Skeletal muscle satellite cell (primary cell): ENCODE data around the gene LIN7A. TPM values are rescaled to one million over a fixed set of nuclear protein-coding genes. Genes with fewer than 3 reads are reported as not detected.

Source experiments
- H3K27me3 ChIP-seq: 2 replicates; pipeline ENCODE4 v1.7.0; 2013; ENCODE audit warnings: low read length; ENCODE audit not compliant: control insufficient read depth, insufficient read depth
- H3K36me3 ChIP-seq: 2 replicates; pipeline ENCODE4 v1.7.0; 2013; ENCODE audit warnings: mild to moderate bottlenecking, control low read depth, low read length; ENCODE audit not compliant: insufficient read depth
- H3K4me1 ChIP-seq: 2 replicates; pipeline ENCODE4 v1.7.0; 2013; ENCODE audit warnings: low read length; ENCODE audit not compliant: control insufficient read depth, insufficient read depth
- H3K4me2 ChIP-seq: 2 replicates; pipeline ENCODE4 v1.7.0; 2013; ENCODE audit warnings: mild to moderate bottlenecking, low read length
- H3K4me3 ChIP-seq: 2 replicates; pipeline ENCODE4 v1.7.0; 2013; ENCODE audit warnings: low read length
- H3K9ac ChIP-seq: 2 replicates; pipeline ENCODE4 v1.7.0; 2013; ENCODE audit warnings: mild to moderate bottlenecking, low read depth, low read length, moderate library complexity
- H3K9me3 ChIP-seq: replicated peaks from 2 replicates; pipeline ENCODE4 v1.7.0; 2013; ENCODE audit warnings: mild to moderate bottlenecking, control low read depth, low read length
- total RNA-seq: library from RNA; depleted of rRNA; stranded (reverse); fragments of >200 nt; gene quantifications from 2 replicates; pipeline ENCODE4 v1.2.3, GENCODE V29; 2012; rRNA removed

LIN7A gene
- total RNA-seq = 5.8 and 24.0 TPM in 2 replicates

- H3K4me1 ChIP-seq = peaks cover 20% of the 10 kb centered on the region
- H3K9me3 ChIP-seq = no peaks in the 10 kb centered on the region
- H3K27me3 ChIP-seq = no peaks in the 10 kb centered on the region
- H3K36me3 ChIP-seq = no peaks in the 10 kb centered on the region
- H3K4me3 ChIP-seq = peak within 1 kb of the TSS; percentile 97
- H3K4me2 ChIP-seq = peak within 1 kb of the TSS; percentile 87
- peak within 1 kb of the TSS; percentile 86 for H3K9ac ChIP-seq
Observed at GRCh38 chr12:80937391-80938238, at the start of gene LIN7A. LIN7A (minus strand) TSS chr12:80937934; CDS start chr12:80937722, 212 bp downstream.

- H3K36me3 ChIP-seq = no peaks in the 10 kb centered on the region
- no peaks in the 10 kb centered on the region for H3K27me3 ChIP-seq
- H3K4me2 ChIP-seq = no peak overlapping the region
- H3K4me3 ChIP-seq = no peak overlapping the region
- no peaks in the 10 kb centered on the region for H3K9me3 ChIP-seq
- H3K9ac ChIP-seq = no peak overlapping the region
- H3K4me1 ChIP-seq = no peaks in the 10 kb centered on the region
Observed at GRCh38 chr12:80986224-80986623, 48.5 kb upstream of the LIN7A start.

GRCh38 chr12:80979816-80980215, 42.1 kb upstream of the LIN7A start:
- H3K9ac ChIP-seq = no peak overlapping the region
- no peaks in the 10 kb centered on the region for H3K9me3 ChIP-seq
- H3K36me3 ChIP-seq = no peaks in the 10 kb centered on the region
- H3K4me3 ChIP-seq = no peak overlapping the region
- H3K4me2 ChIP-seq = no peak overlapping the region
- H3K4me1 ChIP-seq = no peaks in the 10 kb centered on the region
- H3K27me3 ChIP-seq = no peaks in the 10 kb centered on the region

GRCh38 chr12:80979251-80979650, 41.5 kb upstream of the LIN7A start:
- H3K4me3 ChIP-seq = no peak overlapping the region
- H3K36me3 ChIP-seq = no peaks in the 10 kb centered on the region
- H3K4me1 ChIP-seq = no peaks in the 10 kb centered on the region
- H3K27me3 ChIP-seq = no peaks in the 10 kb centered on the region
- no peak overlapping the region for H3K9ac ChIP-seq
- H3K9me3 ChIP-seq = no peaks in the 10 kb centered on the region
- H3K4me2 ChIP-seq = no peak overlapping the region

- no peak overlapping the region for H3K4me3 ChIP-seq
- H3K4me1 ChIP-seq = no peaks in the 10 kb centered on the region
- H3K9ac ChIP-seq = no peak overlapping the region
- H3K4me2 ChIP-seq = no peak overlapping the region
- no peaks in the 10 kb centered on the region for H3K9me3 ChIP-seq
- no peaks in the 10 kb centered on the region for H3K27me3 ChIP-seq
- no peaks in the 10 kb centered on the region for H3K36me3 ChIP-seq
Observed at GRCh38 chr12:80977346-80977745, 39.6 kb upstream of the LIN7A start.

- Histone ChIP-seq H3K36me3 (no peaks in the 10 kb centered on the region), H3K9ac (no peak overlapping the region), H3K4me2 (no peak overlapping the region), H3K27me3 (no peaks in the 10 kb centered on the region), H3K4me3 (no peak overlapping the region), H3K9me3 (no peaks in the 10 kb centered on the region), H3K4me1 (no peaks in the 10 kb centered on the region)
Observed at GRCh38 chr12:80968326-80968725, 30.6 kb upstream of the LIN7A start.

- no peaks in the 10 kb centered on the region for H3K4me1 ChIP-seq
- no peak overlapping the region for H3K9ac ChIP-seq
- no peak overlapping the region for H3K4me3 ChIP-seq
- no peaks in the 10 kb centered on the region for H3K36me3 ChIP-seq
- no peak overlapping the region for H3K4me2 ChIP-seq
- H3K27me3 ChIP-seq = no peaks in the 10 kb centered on the region
- H3K9me3 ChIP-seq = no peaks in the 10 kb centered on the region
Observed at GRCh38 chr12:80967565-80967964, 29.8 kb upstream of the LIN7A start.

- no peaks in the 10 kb centered on the region for H3K27me3 ChIP-seq
- H3K36me3 ChIP-seq = no peaks in the 10 kb centered on the region
- H3K9ac ChIP-seq = no peak overlapping the region
Observed at GRCh38 chr12:80966001-80966400, 28.3 kb upstream of the LIN7A start.

GRCh38 chr12:80958162-80958561, 20.4 kb upstream of the LIN7A start:
- H3K9ac ChIP-seq = no peak overlapping the region
- H3K4me1 ChIP-seq = no peaks in the 10 kb centered on the region
- H3K4me2 ChIP-seq = no peak overlapping the region
- no peaks in the 10 kb centered on the region for H3K27me3 ChIP-seq
- H3K36me3 ChIP-seq = no peaks in the 10 kb centered on the region
- no peak overlapping the region for H3K4me3 ChIP-seq
- H3K9me3 ChIP-seq = no peaks in the 10 kb centered on the region

More at GRCh38 chr12:80966001-80966400, 28.3 kb upstream of the LIN7A start:
- Histone ChIP-seq H3K9me3 (no peaks in the 10 kb centered on the region), H3K4me1 (no peaks in the 10 kb centered on the region), H3K4me2 (no peak overlapping the region), H3K4me3 (no peak overlapping the region)

- H3K36me3 ChIP-seq = no peaks in the 10 kb centered on the region
- H3K9me3 ChIP-seq = no peaks in the 10 kb centered on the region
- no peak overlapping the region for H3K4me3 ChIP-seq
- no peak overlapping the region for H3K4me2 ChIP-seq
- no peaks in the 10 kb centered on the region for H3K27me3 ChIP-seq
- H3K9ac ChIP-seq = no peak overlapping the region
- H3K4me1 ChIP-seq = no peaks in the 10 kb centered on the region
Observed at GRCh38 chr12:80954857-80955520, 17.3 kb upstream of the LIN7A start.

- Histone ChIP-seq H3K27me3 (no peaks in the 10 kb centered on the region), H3K4me2 (no peak overlapping the region), H3K36me3 (no peaks in the 10 kb centered on the region), H3K9ac (no peak overlapping the region), H3K9me3 (no peaks in the 10 kb centered on the region), H3K4me3 (no peak overlapping the region), H3K4me1 (no peaks in the 10 kb centered on the region)
Observed at GRCh38 chr12:80952443-80952842, 14.7 kb upstream of the LIN7A start.
